GM13976 (cell line): ENCODE data around the gene EFCAB7.

Experiments used
- DNase-seq: peaks from one replicate; pipeline ENCODE4 v3.0.0; 2012; ENCODE audit warnings: low spot score
- CTCF ChIP-seq: IDR thresholded peaks from 2 replicates; pipeline ENCODE4 v1.5.1; 2012; ENCODE audit warnings: borderline replicate concordance, mild to moderate bottlenecking; ENCODE audit not compliant: insufficient read depth; ENCODE audit errors: extremely low read depth, missing control alignments, control extremely low read depth
- in situ Hi-C: fragments of 300-500 bp; cut with MboI; formaldehyde crosslinking; loops from one replicate; pipeline ENCODE4 v1.12.0; 2022; ENCODE audit warnings: low sequenced_read_pairs, mixed read lengths, inconsistent platforms; ENCODE audit not compliant: unreplicated experiment

The EFCAB7 gene

GRCh38 chr1:63547621-63548294 lies 24.4 kb downstream of the EFCAB7 start:
- no peak for DNase-seq
- in situ Hi-C loops = no loop called here
- no peak for TF ChIP-seq CTCF

GRCh38 chr1:63548303-63548702 lies 25.0 kb downstream of the EFCAB7 start:
- in situ Hi-C loops = no loop called here
- no peak for DNase-seq
- TF ChIP-seq CTCF = no peak

GRCh38 chr1:63548877-63549276 lies 25.6 kb downstream of the EFCAB7 start:
- in situ Hi-C loops = no loop called here
- no peak for TF ChIP-seq CTCF
- DNase-seq = no peak

DNA sequence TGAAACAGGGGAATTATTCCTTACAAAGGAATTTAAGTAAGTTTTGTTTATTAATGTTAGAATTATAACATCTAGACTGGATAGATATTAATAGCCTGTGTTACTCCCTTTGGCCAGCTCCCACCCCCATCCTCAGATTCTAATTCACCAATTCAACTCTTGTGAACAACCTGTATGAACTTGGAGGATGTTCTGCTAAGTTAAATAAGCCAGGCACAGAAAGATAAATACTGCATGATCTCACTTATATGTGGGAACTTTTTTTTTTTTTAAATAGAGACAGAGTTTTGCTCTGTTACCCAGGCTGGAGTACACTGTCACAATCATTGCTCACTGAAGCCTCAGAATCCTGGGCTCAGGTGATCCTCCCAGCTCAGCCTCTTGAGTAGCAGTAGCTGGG lies 32.2 kb downstream of the EFCAB7 start:
- no peak for TF ChIP-seq CTCF
- in situ Hi-C loops = no loop called here
- no peak for DNase-seq

DNA sequence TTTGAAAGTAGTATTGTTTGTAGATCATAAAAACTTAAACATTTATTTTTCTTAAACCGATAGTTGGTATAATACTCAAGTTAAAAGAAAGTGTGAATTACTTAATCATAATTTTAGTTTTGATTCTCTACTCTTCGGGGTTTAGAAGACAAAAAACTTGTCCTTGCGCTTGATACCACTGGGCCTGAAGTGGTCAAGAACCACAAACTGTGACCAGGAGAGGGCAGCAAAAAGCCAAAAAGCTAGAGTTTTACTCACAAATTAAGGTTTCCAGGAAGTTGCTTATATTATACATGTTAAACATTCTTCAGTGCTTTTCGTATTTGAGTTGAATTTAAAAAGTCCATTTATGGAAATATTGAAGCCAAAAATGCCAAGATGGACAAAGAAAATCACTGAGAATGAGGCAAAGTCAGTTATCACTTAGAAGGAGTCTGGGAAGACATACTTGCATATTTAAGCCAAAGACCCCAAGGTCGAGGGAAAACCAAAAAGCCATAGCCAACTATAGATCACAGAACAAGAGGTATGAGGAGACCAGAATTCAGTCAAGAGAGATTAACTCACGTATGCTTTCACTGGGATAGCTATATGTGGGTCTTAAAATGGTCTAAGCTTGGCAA lies 34.2 kb downstream of the EFCAB7 start:
- DNase-seq = peak; percentile 24
- in situ Hi-C loops = no loop called here
- peak; percentile 29 for TF ChIP-seq CTCF

- in situ Hi-C loops = no loop called here
- TF ChIP-seq CTCF = no peak
- DNase-seq = no peak
These were observed 36.0 kb downstream of the EFCAB7 start for GRCh38 chr1:63559357-63559756.
